Gastroesophageal sphincter (tissue), 4 donors: Measurements from ENCODE around the gene NPDC1. TPM values are rescaled to one million over a fixed set of nuclear protein-coding genes. Genes with fewer than 3 reads are reported as not detected.

Source experiments
- ATAC-seq: fragments of 150-250 bp; one replicate; pipeline ENCODE4 v1.9.1; 2016; ENCODE audit warnings: mild to moderate bottlenecking, moderate library complexity
- H3K27ac ChIP-seq, 4 donors: fragments of 200-600 bp; sonication (generic) in 3 of 4; 1 replicate in 3 of 4; 2 replicates in 1 of 4; pipeline ENCODE4 v1.5.1; 2016 to 2019
- H3K27me3 ChIP-seq: fragments of 200-600 bp; sonication (generic); one replicate; pipeline ENCODE4 v1.5.1; 2019
- H3K36me3 ChIP-seq, 2 donors: fragments of 200-600 bp; sonication (generic); one replicate each; pipeline ENCODE4 v1.5.1; 2019; ENCODE audit warnings: control low read depth in 1 of 2
- H3K4me1 ChIP-seq, 3 donors: fragments of 200-600 bp; sonication (generic); 1 replicate in 2 of 3; 2 replicates in 1 of 3; pipeline ENCODE4 v1.5.1; 2016 to 2019; ENCODE audit warnings: control low read depth in 2 of 3
- H3K4me3 ChIP-seq, 2 donors: fragments of 200-600 bp; sonication (generic); one replicate each; pipeline ENCODE4 v1.5.1; 2019; ENCODE audit warnings: mild to moderate bottlenecking in 1 of 2, moderate library complexity in 1 of 2
- H3K9me3 ChIP-seq, 3 donors: fragments of 200-600 bp; sonication (generic); one replicate each; pipeline ENCODE4 v1.5.1; 2017 to 2019; ENCODE audit warnings: control low read depth in 2 of 3
- CTCF ChIP-seq, 4 experiments: fragments of 200-600 bp in 2 of 4; fragments of 450-650 bp in 2 of 4; sonication (generic) in 1 of 4; IDR thresholded peaks; one replicate each; pipeline ENCODE4 v1.5.1; 2017 to 2019; ENCODE audit warnings: antibody characterized with exemption in 4 of 4, mild to moderate bottlenecking in 2 of 4, moderate library complexity in 2 of 4
- EP300 ChIP-seq: sonication (generic); formaldehyde crosslinking; IDR thresholded peaks from one replicate; pipeline ENCODE4 v1.6.1; 2017; ENCODE audit warnings: antibody characterized with exemption, mild to moderate bottlenecking
- POLR2A ChIP-seq, 2 donors: fragments of 450-650 bp; IDR thresholded peaks; one replicate each; pipeline ENCODE4 v1.6.1; 2017; ENCODE audit warnings: antibody characterized with exemption in 2 of 2, mild to moderate bottlenecking in 2 of 2, moderate library complexity in 1 of 2
- POLR2AphosphoS5 ChIP-seq: sonication (generic); formaldehyde crosslinking; IDR thresholded peaks from one replicate; pipeline ENCODE4 v1.6.1; 2017; ENCODE audit warnings: antibody characterized with exemption
- WGBS, 2 donors: methylation state at CpG; one replicate each; pipeline ENCODE4 v1.1.5; 2018; ENCODE audit warnings: low coverage in 1 of 2; 5-methylcytosine and 5-hydroxymethylcytosine counted together
- total RNA-seq, 4 donors: library from RNA; depleted of rRNA; stranded (reverse); fragments of >200 nt; gene quantifications; one replicate each; pipeline ENCODE4 v1.1.0, GENCODE V29; 2016

Gene NPDC1
- total RNA-seq, 4 donors from 2014 or later, result 50.4 to 69.9 (median 59.5) TPM

GRCh38 chr9:137078701-137079400 is 32.9 kb upstream of the NPDC1 start:
- Histone ChIP-seq H3K27ac (no peak overlapping the region), H3K27me3 (peaks cover 21% of the 10 kb centered on the region)
- WGBS, 2 donors, result no CpG with 5 or more reads among the region's 51 CpGs

GRCh38 chr9:137077758-137078693 is 32.0 kb upstream of the NPDC1 start:
- H3K4me3 ChIP-seq, result peak overlapping the region; percentile 37 to 70
- H3K27ac ChIP-seq, result peak overlapping the region in 3 of 4 donors; percentile 66 to 78 (median 69)
- peaks cover 0 to 47% of the 10 kb centered on the region in 2 donors for H3K36me3 ChIP-seq
- peak; percentile 2 for ATAC-seq
- WGBS, 2 donors, result no CpG with 5 or more reads among the region's 76 CpGs
- H3K4me1 ChIP-seq, result peaks cover 0 to 41% (median 19%) of the 10 kb centered on the region in 3 donors
- H3K27me3 ChIP-seq, result peaks cover 21% of the 10 kb centered on the region
- H3K9me3 ChIP-seq, result no peaks in the 10 kb centered on the region
- TF ChIP-seq CTCF (IDR thresholded peaks at IDR 0.05), result no peak

More at GRCh38 chr9:137078701-137079400, 32.9 kb upstream of the NPDC1 start:
- no peak for TF ChIP-seq POLR2A (IDR thresholded peaks at IDR 0.05)
- TF ChIP-seq POLR2AphosphoS5, result no peak
- TF ChIP-seq EP300, result no peak
- peaks cover 0 to 54% of the 10 kb centered on the region in 2 donors for H3K36me3 ChIP-seq
- ATAC-seq, result no peak
- H3K9me3 ChIP-seq, result no peaks in the 10 kb centered on the region
- H3K4me3 ChIP-seq, result peak overlapping the region in 1 of 2 donors; percentile 70
- H3K4me1 ChIP-seq, result peaks cover 0 to 49% (median 19%) of the 10 kb centered on the region in 3 donors

GRCh38 chr9:137077010-137077747 is 31.2 kb upstream of the NPDC1 start, which contains the start of gene UAP1L1:
UAP1L1 (plus strand) TSS chr9:137077517; CDS start chr9:137077533, 16 bp downstream.
- Histone ChIP-seq H3K36me3 (peaks cover 0 to 39% of the 10 kb centered on the region in 2 donors), H3K27ac (peak within 1 kb of the TSS in 3 of 4 donors; percentile 66 to 78 (median 69)), H3K4me3 (peak within 1 kb of the TSS; percentile 37 to 70), H3K9me3 (no peaks in the 10 kb centered on the region), H3K4me1 (peaks cover 0 to 35% (median 19%) of the 10 kb centered on the region in 3 donors), H3K27me3 (peaks cover 21% of the 10 kb centered on the region)
- peak; percentile 75 for ATAC-seq
- TF ChIP-seq EP300 (no peak), POLR2A (IDR thresholded peaks at IDR 0.05) (peak in 1 of 2 donors; percentile 50), CTCF (IDR thresholded peaks at IDR 0.05) (no peak)
- WGBS, 2 donors, result no CpG with 5 or more reads among the region's 87 CpGs

GRCh38 chr9:137076636-137077009 is 30.6 kb upstream of the NPDC1 start:
- TF ChIP-seq CTCF (IDR thresholded peaks at IDR 0.05), result no peak
- no peak for TF ChIP-seq POLR2AphosphoS5
- no peak for TF ChIP-seq POLR2A (IDR thresholded peaks at IDR 0.05)
- no peak for TF ChIP-seq EP300
- Histone ChIP-seq H3K9me3 (no peaks in the 10 kb centered on the region), H3K4me3 (peak overlapping the region in 1 of 2 donors; percentile 70), H3K27me3 (peaks cover 21% of the 10 kb centered on the region), H3K27ac (peak overlapping the region in 3 of 4 donors; percentile 66 to 78 (median 69)), H3K4me1 (peaks cover 0 to 36% (median 19%) of the 10 kb centered on the region in 3 donors), H3K36me3 (peaks cover 0 to 33% of the 10 kb centered on the region in 2 donors)
- 54% methylated on average over 2 of the region's 15 CpGs; no CpG with 5 or more reads in 1 of the 2 donors for WGBS, 2 donors
- peak; percentile 2 for ATAC-seq
